H1 (cell line): ENCODE results near the gene WDR93. TPM values are rescaled to one million over a fixed set of nuclear protein-coding genes. Genes with fewer than 3 reads are reported as not detected.

Experiments
- CTCF ChIA-PET: fragments of 300-600 bp; sonication (Branson Sonifier 250); formaldehyde crosslinking; loops from one replicate; lab custom pipeline; 2021; ENCODE audit not compliant: partially characterized antibody; lab: Charles Lee
- POLR2A ChIA-PET: fragments of 300-600 bp; sonication (Branson Sonifier 250); formaldehyde crosslinking; loops from one replicate; lab custom pipeline; 2021; ENCODE audit warnings: inconsistent platforms; ENCODE audit not compliant: partially characterized antibody; lab: Charles Lee
- DNase-seq, 2 experiments: peaks; one replicate each; pipeline versions ENCODE4 v3.0.0 to v3.0.0-alpha.2; 2010 to 2022; ENCODE audit warnings: low spot score in 2 of 2, low read depth in 1 of 2, mixed read lengths in 1 of 2
- FAIRE-seq: peaks from 2 replicates; lab custom pipeline; 2011; peaks lifted over from hg19 to GRCh38; lab: Jason Lieb, UNC
- H2AFZ ChIP-seq: 2 replicates; pipeline ENCODE4 v1.8.1; 2012; ENCODE audit warnings: low read length, inconsistent platforms
- H2AK5ac ChIP-seq: 2 replicates; pipeline ENCODE4 v1.6.1; 2013; ENCODE audit warnings: low read depth, low read length
- H2BK120ac ChIP-seq: replicated peaks from 2 replicates; pipeline ENCODE3; 2013; ENCODE audit warnings: low read depth, low read length, inconsistent platforms
- H2BK12ac ChIP-seq: 2 replicates; pipeline ENCODE4 v1.6.1; 2013; ENCODE audit warnings: low read depth, low read length
- H2BK15ac ChIP-seq: 2 replicates; pipeline ENCODE4 v1.6.1; 2013; ENCODE audit warnings: low read length
- H2BK20ac ChIP-seq: 2 replicates; pipeline ENCODE4 v1.6.1; 2013; ENCODE audit warnings: low read length
- H2BK5ac ChIP-seq: 2 replicates; pipeline ENCODE4 v1.6.1; 2013; ENCODE audit warnings: low read depth, low read length
- H3K14ac ChIP-seq: 2 replicates; pipeline ENCODE4 v1.6.1; 2013; ENCODE audit warnings: inconsistent platforms; ENCODE audit not compliant: insufficient read length
- H3K18ac ChIP-seq: 2 replicates; pipeline ENCODE4 v1.6.1; 2013; ENCODE audit warnings: low read length; ENCODE audit errors: extremely low read depth
- H3K23ac ChIP-seq: 2 replicates; pipeline ENCODE4 v1.6.1; 2013; ENCODE audit warnings: inconsistent platforms; ENCODE audit not compliant: insufficient read length
- H3K23me2 ChIP-seq: 2 replicates; pipeline ENCODE4 v1.6.1; 2013; ENCODE audit warnings: low read depth, low read length
- H3K27ac ChIP-seq: 2 replicates; pipeline ENCODE4 v1.6.1; 2011; ENCODE audit warnings: low read depth, low read length, inconsistent platforms
- H3K27me3 ChIP-seq, 4 experiments: replicated peaks in 1 of 4; 1 replicate in 1 of 4; 2 replicates in 3 of 4; pipeline versions ENCODE4 v1.6.1 to v1.8.1; 2011 to 2013; ENCODE audit warnings: low read length in 3 of 4, mild to moderate bottlenecking in 3 of 4, inconsistent platforms in 2 of 4, mixed read lengths in 2 of 4, moderate library complexity in 1 of 4; ENCODE audit not compliant: control insufficient read depth in 3 of 4, insufficient read depth in 3 of 4; ENCODE audit errors: extremely low read depth in 1 of 4
- H3K36me3 ChIP-seq, 4 experiments: 2 replicates each; pipeline versions ENCODE4 v1.6.1 to v1.8.1; 2011 to 2013; ENCODE audit warnings: mild to moderate bottlenecking in 4 of 4, low read length in 3 of 4, moderate library complexity in 2 of 4, control low read depth in 1 of 4, inconsistent platforms in 1 of 4; ENCODE audit not compliant: insufficient read depth in 4 of 4, control insufficient read depth in 2 of 4
- H3K4ac ChIP-seq: replicated peaks from 2 replicates; pipeline ENCODE3; 2013; ENCODE audit warnings: low read length, low read depth, mixed read lengths, inconsistent platforms; ENCODE audit not compliant: insufficient read length
- H3K4me1 ChIP-seq, 4 experiments: replicated peaks in 1 of 4; 1 replicate in 1 of 4; 2 replicates in 3 of 4; pipeline versions ENCODE4 v1.6.1 to v1.8.1; 2011 to 2013; ENCODE audit warnings: low read length in 3 of 4, inconsistent platforms in 2 of 4, mixed read lengths in 1 of 4; ENCODE audit not compliant: insufficient read depth in 4 of 4, control insufficient read depth in 3 of 4
- H3K4me2 ChIP-seq, 2 experiments: 2 replicates each; pipeline versions ENCODE4 v1.6.1 to v1.8.1; 2011 to 2013; ENCODE audit warnings: low read depth in 2 of 2, low read length in 2 of 2, control low read depth in 1 of 2, inconsistent platforms in 1 of 2, mild to moderate bottlenecking in 1 of 2; ENCODE audit not compliant: insufficient read depth in 1 of 2
- H3K4me3 ChIP-seq, 4 experiments: fragments of 200-600, 300-600 bp in 1 of 4; sonication (generic), shearing (Covaris generic), sonication (Bioruptor Twin) in 1 of 4; 2 replicates each; pipeline versions ENCODE4 v1.5.1 to v1.8.1; 2011 to 2016; ENCODE audit warnings: low read length in 4 of 4, low read depth in 3 of 4, control low read depth in 2 of 4, inconsistent platforms in 2 of 4, mild to moderate bottlenecking in 2 of 4, mixed read lengths in 1 of 4, moderate library complexity in 1 of 4; ENCODE audit not compliant: insufficient read depth in 2 of 4; ENCODE audit errors: extremely low read depth in 1 of 4
- H3K56ac ChIP-seq: replicated peaks from 2 replicates; pipeline ENCODE3; 2013; ENCODE audit warnings: low read depth, mild to moderate bottlenecking, mixed read lengths, low read length, inconsistent platforms; ENCODE audit not compliant: insufficient read length
- H3K79me1 ChIP-seq: 2 replicates; pipeline ENCODE4 v1.6.1; 2013; ENCODE audit warnings: low read depth, low read length, control low read depth
- H3K79me2 ChIP-seq, 2 experiments: 2 replicates each; pipeline versions ENCODE4 v1.6.1 to v1.8.1; 2012 to 2013; ENCODE audit warnings: low read length in 2 of 2, mild to moderate bottlenecking in 2 of 2, inconsistent platforms in 1 of 2; ENCODE audit not compliant: insufficient read depth in 2 of 2, control insufficient read depth in 1 of 2
- H3K9ac ChIP-seq, 4 experiments: replicated peaks in 1 of 4; 1 replicate in 1 of 4; 2 replicates in 3 of 4; pipeline versions ENCODE4 v1.6.1 to v1.8.1; 2011 to 2013; ENCODE audit warnings: low read depth in 3 of 4, low read length in 3 of 4, control low read depth in 2 of 4, mild to moderate bottlenecking in 2 of 4, moderate library complexity in 2 of 4, inconsistent platforms in 1 of 4; ENCODE audit errors: extremely low read depth in 1 of 4
- H3K9me3 ChIP-seq, 2 experiments: 2 replicates each; pipeline versions ENCODE4 v1.6.1 to v1.8.1; 2012 to 2013; ENCODE audit warnings: mild to moderate bottlenecking in 2 of 2, moderate library complexity in 2 of 2, control low read depth in 1 of 2, inconsistent platforms in 1 of 2, low read depth in 1 of 2, low read length in 1 of 2, mixed read lengths in 1 of 2; ENCODE audit not compliant: insufficient read depth in 2 of 2
- H4K20me1 ChIP-seq, 2 experiments: replicated peaks in 1 of 2; 2 replicates each; pipeline versions ENCODE3 to v1.8.1; 2011 to 2013; ENCODE audit warnings: inconsistent platforms in 2 of 2, low read length in 2 of 2, mild to moderate bottlenecking in 1 of 2; ENCODE audit not compliant: insufficient read depth in 2 of 2, control insufficient read depth in 1 of 2
- H4K5ac ChIP-seq: 2 replicates; pipeline ENCODE4 v1.6.1; 2013; ENCODE audit warnings: low read length, low read depth, mixed read lengths, inconsistent platforms; ENCODE audit not compliant: insufficient read length
- H4K8ac ChIP-seq: 2 replicates; pipeline ENCODE4 v1.8.0; 2013; ENCODE audit warnings: mild to moderate bottlenecking, moderate library complexity, low read length, inconsistent platforms; ENCODE audit not compliant: insufficient read depth; ENCODE audit errors: extremely low read depth
- H4K91ac ChIP-seq: replicated peaks from 2 replicates; pipeline ENCODE3; 2013; ENCODE audit warnings: low read length, mixed read lengths, inconsistent platforms; ENCODE audit not compliant: insufficient read length
- TBP ChIP-seq: IDR thresholded peaks from 2 replicates; pipeline ENCODE4 v1.6.1; 2011; ENCODE audit warnings: low read depth, low read length, improper control_type of control experiment
- WGBS, 2 experiments: shearing (Covaris generic) in 1 of 2; methylation state at CpG; one replicate each; pipeline versions ENCODE4 v1.1.6 to v1.1.7; 2013 to 2015; ENCODE audit warnings: low lambda C conversion rate in 2 of 2, mixed read lengths in 2 of 2, inconsistent platforms in 1 of 2, low coverage in 1 of 2, missing lambda C conversion rate in 1 of 2; ENCODE audit not compliant: insufficient replicate concordance in 2 of 2, insufficient coverage in 1 of 2, insufficient read length in 1 of 2; ENCODE audit errors: extremely low coverage in 1 of 2, missing lambda C conversion rate in 1 of 2; 5-methylcytosine and 5-hydroxymethylcytosine counted together
- polyA plus RNA-seq, 7 experiments: library from polyadenylated mRNA; depleted of rRNA in 3 of 7; stranded (reverse) in 5 of 7; unstranded in 2 of 7; fragments of >200 nt in 5 of 7; fragments of 200-250 nt in 2 of 7; gene quantifications; 1 replicate in 5 of 7; 2 replicates in 1 of 7; 4 replicates in 1 of 7; pipeline versions ENCODE4 v1.2.1 to v1.2.3, GENCODE V29; 2011 to 2013; ENCODE audit warnings: missing spikeins in 2 of 7, mixed read lengths in 2 of 7
- total RNA-seq: library from RNA; stranded (reverse); fragmentation: NEBNext Ultra II Directional; extraction: Animal tissue kit (Norgen Biotek cat#: 25700); gene quantifications from 2 replicates; pipeline ENCODE4 v1.2.1, GENCODE V29; 2021

WDR93 gene
- total and polyA plus RNA-seq, 2 of the 8 experiments (the other 6 are each of a cell fraction or from before 2014, with no cell fraction given): 0.03 TPM; not detected in 1

GRCh38 chr15:89725064-89725463 is 34.5 kb downstream of the WDR93 start:
- H3K23ac ChIP-seq: no peak overlapping the region
- no peak overlapping the region for H3K56ac ChIP-seq
- no peak for TF ChIP-seq TBP
- no peak overlapping the region for H3K27ac ChIP-seq
- no peak overlapping the region for H3K9ac ChIP-seq
- FAIRE-seq (no peak), DNase-seq (no peak)
- no peaks in the 10 kb centered on the region for H3K79me1 ChIP-seq
- no peak overlapping the region for H3K14ac ChIP-seq
- no peaks in the 10 kb centered on the region for H3K4me1 ChIP-seq
- no peak overlapping the region for H4K8ac ChIP-seq
- no peak overlapping the region for H2BK20ac ChIP-seq
- no peak overlapping the region for H3K4ac ChIP-seq
- H3K4me2 ChIP-seq: no peak overlapping the region
- H3K4me3 ChIP-seq: no peak overlapping the region
- no peak overlapping the region for H2AK5ac ChIP-seq
- H4K91ac ChIP-seq: no peak overlapping the region
- H2BK5ac ChIP-seq: no peak overlapping the region
- H3K79me2 ChIP-seq: no peaks in the 10 kb centered on the region
- WGBS, 2 experiments: 91% methylated on average over 1 of the region's 1 CpG; no CpG with 5 or more reads in 1 of the 2 experiments
- peaks cover 3 to 8% of the 10 kb centered on the region in 2 experiments; a peak in 2 of 4 replicates for H3K9me3 ChIP-seq
- H3K23me2 ChIP-seq: no peaks in the 10 kb centered on the region
- CTCF ChIA-PET: no interaction called here
- H4K20me1 ChIP-seq: no peaks in the 10 kb centered on the region
- no peaks in the 10 kb centered on the region for H3K36me3 ChIP-seq
- H2BK12ac ChIP-seq: no peak overlapping the region
- no peaks in the 10 kb centered on the region; a peak in 1 of 7 replicates for H3K27me3 ChIP-seq
- H3K18ac ChIP-seq: no peak overlapping the region
- no peak overlapping the region for H2BK120ac ChIP-seq
- H2BK15ac ChIP-seq: no peak overlapping the region
- H2AFZ ChIP-seq: no peak overlapping the region
- no peak overlapping the region for H4K5ac ChIP-seq
- POLR2A ChIA-PET: no interaction called here
